HepG2 (cell line): Measurements from ENCODE around the gene DUT. TPM values are rescaled to one million over a fixed set of nuclear protein-coding genes. Genes with fewer than 3 reads are reported as not detected.

Experiments
- ATAC-seq: fragments of 200-7000 bp; cut with Tn5 transposase; 3 replicates; pipeline ENCODE4 v1.9.1; 2020; ENCODE audit warnings: mild to moderate bottlenecking, moderate library complexity
- BruUV-seq: library from RNA; stranded (reverse); fragments of 400-500 nt; replicated peaks from 2 replicates; lab custom pipeline; 2021; lab: Mats Ljungman, UMichigan
- CTCF ChIA-PET: fragments of 300-600 bp; formaldehyde crosslinking; extraction: SDS; loops from one replicate; lab custom pipeline; 2021; ENCODE audit warnings: low total read pairs, inconsistent platforms, low intra/inter-chr PET ratio; lab: Yijun Ruan, JAX
- POLR2A ChIA-PET: fragments of 350-600 bp; sonication (Branson Sonifier 250); formaldehyde crosslinking; loops from one replicate; lab custom pipeline; 2020; ENCODE audit warnings: antibody characterized with exemption, inconsistent platforms; lab: Yijun Ruan, JAX
- DNase-seq: peaks from one replicate; pipeline ENCODE4 v3.0.0-alpha.2; 2015; ENCODE audit warnings: low spot score
- FAIRE-seq: peaks from 3 replicates; lab custom pipeline; 2011; peaks lifted over from hg19 to GRCh38; lab: Jason Lieb, UNC
- H2AFZ ChIP-seq: one replicate; pipeline ENCODE4 v1.6.1; 2011; ENCODE audit warnings: low read length, inconsistent platforms
- H3K27ac ChIP-seq: fragments of 300-600 bp; 3 replicates; pipeline ENCODE4 v1.8.0; 2011; ENCODE audit warnings: mixed run types, mild to moderate bottlenecking, mixed read lengths, low read length, inconsistent platforms; ENCODE audit not compliant: insufficient read depth; ENCODE audit errors: extremely low read length
- H3K27me3 ChIP-seq, 2 experiments: fragments of 200-600 bp in 1 of 2; 2 replicates in 1 of 2; 3 replicates in 1 of 2; pipeline versions ENCODE4 v1.6.0 to v1.8.0; 2011; ENCODE audit warnings: low read length in 2 of 2, mild to moderate bottlenecking in 2 of 2, moderate library complexity in 2 of 2, inconsistent platforms in 1 of 2; ENCODE audit not compliant: insufficient read depth in 2 of 2, control insufficient read depth in 1 of 2
- H3K36me3 ChIP-seq, 2 experiments: fragments of 200-600 bp in 1 of 2; replicated peaks in 1 of 2; 2 replicates in 1 of 2; 3 replicates in 1 of 2; pipeline versions ENCODE4 v1.5.1 to v1.8.0; 2011; ENCODE audit warnings: low read length in 2 of 2, inconsistent platforms in 1 of 2; ENCODE audit not compliant: insufficient read depth in 2 of 2, control insufficient read depth in 1 of 2
- H3K4me1 ChIP-seq: 2 replicates; pipeline ENCODE4 v1.5.1; 2012; ENCODE audit warnings: low read length, inconsistent platforms; ENCODE audit not compliant: insufficient read depth
- H3K4me2 ChIP-seq: 2 replicates; pipeline ENCODE4 v1.6.0; 2011; ENCODE audit warnings: low read depth, low read length, inconsistent platforms
- H3K4me3 ChIP-seq, 3 experiments: fragments of 200-600 bp in 1 of 3; sonication (generic), shearing (Covaris generic) in 1 of 3; replicated peaks in 1 of 3; 2 replicates each; pipeline ENCODE4 v1.5.1; 2011 to 2016; ENCODE audit warnings: low read length in 3 of 3, inconsistent platforms in 2 of 3, low read depth in 2 of 3, mild to moderate bottlenecking in 2 of 3, control low read depth in 1 of 3, mixed read lengths in 1 of 3; ENCODE audit not compliant: insufficient read depth in 1 of 3
- H3K79me2 ChIP-seq: one replicate; pipeline ENCODE4 v1.6.1; 2011; ENCODE audit warnings: low read length, inconsistent platforms; ENCODE audit not compliant: insufficient read depth
- H3K9ac ChIP-seq: 2 replicates; pipeline ENCODE4 v1.6.0; 2011; ENCODE audit warnings: mild to moderate bottlenecking, low read depth, low read length, inconsistent platforms; ENCODE audit not compliant: insufficient read depth
- H3K9me3 ChIP-seq: 2 replicates; pipeline ENCODE4 v1.5.1; 2012; ENCODE audit warnings: mild to moderate bottlenecking, low read length
- H4K20me1 ChIP-seq: 2 replicates; pipeline ENCODE4 v1.6.0; 2011; ENCODE audit warnings: inconsistent platforms, mild to moderate bottlenecking, low read length, moderate library complexity; ENCODE audit not compliant: insufficient read depth
- EED ChIP-seq: sonication (generic); formaldehyde crosslinking; IDR thresholded peaks from 2 replicates; pipeline ENCODE4 v1.5.0; 2020; ENCODE audit warnings: mild to moderate bottlenecking, missing genetic modification reagents
- FOXA3 ChIP-seq: IDR thresholded peaks from 2 replicates; pipeline ENCODE4 v1.6.1; 2016; ENCODE audit warnings: missing genetic modification reagents, missing compliant biosample characterization
- HNRNPUL1 ChIP-seq: fragments of 200-400 bp; formaldehyde crosslinking; IDR thresholded peaks from 2 replicates; pipeline ENCODE4 v1.6.1; 2017; ENCODE audit warnings: low read depth, mild to moderate bottlenecking, low read length, moderate library complexity
- MEF2D ChIP-seq: sonication (generic); formaldehyde crosslinking; IDR thresholded peaks from 2 replicates; pipeline ENCODE4 v1.5.1; 2020; ENCODE audit warnings: mild to moderate bottlenecking, missing genetic modification reagents
- RXRB ChIP-seq: IDR thresholded peaks from 2 replicates; pipeline ENCODE4 v1.6.1; 2016; ENCODE audit warnings: borderline replicate concordance, missing genetic modification reagents, missing compliant biosample characterization
- YY1 ChIP-seq: IDR thresholded peaks from 2 replicates; pipeline ENCODE4 v1.6.1; 2011; ENCODE audit warnings: low read length, low read depth, moderate library complexity, mild to moderate bottlenecking; ENCODE audit not compliant: insufficient read depth, insufficient replicate concordance
- ZBTB1 ChIP-seq: sonication (generic); formaldehyde crosslinking; IDR thresholded peaks from 2 replicates; pipeline ENCODE4 v1.4.0; 2020; ENCODE audit warnings: missing genetic modification reagents, borderline replicate concordance
- ZNF224 ChIP-seq: sonication (generic); formaldehyde crosslinking; IDR thresholded peaks from 2 replicates; pipeline ENCODE4 v1.5.0; 2020; ENCODE audit warnings: mild to moderate bottlenecking, missing genetic modification reagents
- WGBS: methylation state at CpG from one replicate; pipeline ENCODE4 v1.1.6; 2017; ENCODE audit warnings: low lambda C conversion rate; 5-methylcytosine and 5-hydroxymethylcytosine counted together
- in situ Hi-C: cut with HindIII; loops from 2 replicates; pipeline ENCODE4 v1.10.0; 2017; ENCODE audit warnings: low pct_unique_long_range_greater_than_20kb; ENCODE audit not compliant: extremely low pct_ligation_motif_present
- intact Hi-C: fragments of 100-400 bp; cut with micrococcal nuclease; formaldehyde crosslinking; loops from one replicate; pipeline ENCODE4 v1.10.0; 2022; ENCODE audit not compliant: unreplicated experiment
- polyA plus RNA-seq, 8 experiments: library from polyadenylated mRNA; depleted of rRNA in 3 of 8; stranded (reverse) in 7 of 8; unstranded in 1 of 8; fragments of >200 nt; fragmentation: Illumina TruSeq in 4 of 8; extraction: Trizol in 4 of 8; gene quantifications; 2 replicates each; pipeline versions ENCODE4 v1.2.1 to v1.2.3, GENCODE V29; 2011 to 2016; ENCODE audit warnings: low read depth in 4 of 8, missing spikeins in 1 of 8, mixed read lengths in 1 of 8; ENCODE audit not compliant: insufficient read depth in 1 of 8
- total RNA-seq, 5 experiments: library from RNA; depleted of rRNA; stranded (reverse); fragments of >200 nt; fragmentation: Illumina TruSeq; extraction: Trizol; gene quantifications; 2 replicates each; pipeline ENCODE4 v1.2.3, GENCODE V29; 2016; ENCODE audit warnings: low read depth in 1 of 5
- TF ChIP-seq, protein P1 (sequence below): sonication (generic); IDR thresholded peaks from 2 replicates; pipeline ENCODE4 v1.6.1; 2016; ENCODE audit warnings: low read depth, borderline replicate concordance
- TF ChIP-seq, protein P2 (sequence below): sonication (generic); formaldehyde crosslinking; IDR thresholded peaks from 2 replicates; pipeline ENCODE4 v1.4.0; 2020; ENCODE audit warnings: mild to moderate bottlenecking, missing genetic modification reagents
- TF ChIP-seq, protein P3 (sequence below): sonication (generic); formaldehyde crosslinking; IDR thresholded peaks from 2 replicates; pipeline ENCODE4 v1.4.0; 2020; ENCODE audit warnings: missing genetic modification reagents, borderline replicate concordance
- TF ChIP-seq, protein P4 (sequence below): sonication (generic); formaldehyde crosslinking; IDR thresholded peaks from 2 replicates; pipeline ENCODE4 v1.4.0; 2020; ENCODE audit warnings: missing genetic modification reagents
- TF ChIP-seq, protein P5 (sequence below): sonication (generic); formaldehyde crosslinking; IDR thresholded peaks from 2 replicates; pipeline ENCODE4 v1.5.0; 2020; ENCODE audit warnings: mild to moderate bottlenecking, low read depth, missing genetic modification reagents, borderline replicate concordance

DUT gene
- total and polyA plus RNA-seq, 2 of the 13 experiments (the other 11 are each of a cell fraction or from before 2014, with no cell fraction given) = 36.7 to 131 TPM

DNA sequence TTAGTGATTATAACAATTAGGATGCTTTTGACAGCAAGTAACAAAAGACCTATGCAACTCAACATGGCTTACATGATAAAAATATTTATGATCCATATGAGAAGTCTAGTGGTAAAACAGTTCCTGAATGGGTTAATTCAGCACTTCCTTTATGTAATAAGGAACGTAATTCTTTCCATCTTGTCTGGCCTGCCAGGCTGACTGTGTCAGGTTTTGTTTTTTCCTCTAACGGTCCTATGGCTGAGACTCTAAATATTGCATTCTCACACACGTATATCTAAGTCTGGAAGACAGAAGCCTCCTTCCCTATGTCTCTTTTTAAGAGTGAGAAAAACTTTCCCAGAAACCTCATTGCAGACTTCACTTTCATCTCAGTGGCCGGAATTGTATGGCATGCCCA, 50.6 kb downstream of the DUT start:
- H3K27ac ChIP-seq = no peak overlapping the region
- FAIRE-seq = no peak
- no peak for ATAC-seq
- no peaks in the 10 kb centered on the region for H4K20me1 ChIP-seq
- no TSS peak for BruUV-seq
- CTCF ChIA-PET = no interaction called here
- in situ Hi-C loops (no loop called here), intact Hi-C loops (no loop called here)
- H3K79me2 ChIP-seq = no peaks in the 10 kb centered on the region
- no peak overlapping the region for H3K4me3 ChIP-seq
- H3K9me3 ChIP-seq = no peaks in the 10 kb centered on the region
- POLR2A ChIA-PET = no interaction called here
- H3K4me2 ChIP-seq = no peak overlapping the region
- WGBS = 1% methylated on average over 4 of the region's 4 CpGs
- no peak for DNase-seq
- H3K27me3 ChIP-seq = no peaks in the 10 kb centered on the region; a peak in 1 of 5 replicates
- H3K4me1 ChIP-seq = no peaks in the 10 kb centered on the region
- TF ChIP-seq MEF2D (CRISPR knock-in tag) = no peak
- TF ChIP-seq, protein P1, sequence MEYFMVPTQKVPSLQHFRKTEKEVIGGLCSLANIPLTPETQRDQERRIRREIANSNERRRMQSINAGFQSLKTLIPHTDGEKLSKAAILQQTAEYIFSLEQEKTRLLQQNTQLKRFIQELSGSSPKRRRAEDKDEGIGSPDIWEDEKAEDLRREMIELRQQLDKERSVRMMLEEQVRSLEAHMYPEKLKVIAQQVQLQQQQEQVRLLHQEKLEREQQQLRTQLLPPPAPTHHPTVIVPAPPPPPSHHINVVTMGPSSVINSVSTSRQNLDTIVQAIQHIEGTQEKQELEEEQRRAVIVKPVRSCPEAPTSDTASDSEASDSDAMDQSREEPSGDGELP = no peak
- no peak for TF ChIP-seq EED
- TF ChIP-seq, protein P2, sequence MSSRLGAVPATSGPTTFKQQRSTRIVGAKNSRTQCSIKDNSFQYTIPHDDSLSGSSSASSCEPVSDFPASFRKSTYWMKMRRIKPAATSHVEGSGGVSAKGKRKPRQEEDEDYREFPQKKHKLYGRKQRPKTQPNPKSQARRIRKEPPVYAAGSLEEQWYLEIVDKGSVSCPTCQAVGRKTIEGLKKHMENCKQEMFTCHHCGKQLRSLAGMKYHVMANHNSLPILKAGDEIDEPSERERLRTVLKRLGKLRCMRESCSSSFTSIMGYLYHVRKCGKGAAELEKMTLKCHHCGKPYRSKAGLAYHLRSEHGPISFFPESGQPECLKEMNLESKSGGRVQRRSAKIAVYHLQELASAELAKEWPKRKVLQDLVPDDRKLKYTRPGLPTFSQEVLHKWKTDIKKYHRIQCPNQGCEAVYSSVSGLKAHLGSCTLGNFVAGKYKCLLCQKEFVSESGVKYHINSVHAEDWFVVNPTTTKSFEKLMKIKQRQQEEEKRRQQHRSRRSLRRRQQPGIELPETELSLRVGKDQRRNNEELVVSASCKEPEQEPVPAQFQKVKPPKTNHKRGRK (CRISPR knock-in tag) = no peak
- TF ChIP-seq, protein P3, sequence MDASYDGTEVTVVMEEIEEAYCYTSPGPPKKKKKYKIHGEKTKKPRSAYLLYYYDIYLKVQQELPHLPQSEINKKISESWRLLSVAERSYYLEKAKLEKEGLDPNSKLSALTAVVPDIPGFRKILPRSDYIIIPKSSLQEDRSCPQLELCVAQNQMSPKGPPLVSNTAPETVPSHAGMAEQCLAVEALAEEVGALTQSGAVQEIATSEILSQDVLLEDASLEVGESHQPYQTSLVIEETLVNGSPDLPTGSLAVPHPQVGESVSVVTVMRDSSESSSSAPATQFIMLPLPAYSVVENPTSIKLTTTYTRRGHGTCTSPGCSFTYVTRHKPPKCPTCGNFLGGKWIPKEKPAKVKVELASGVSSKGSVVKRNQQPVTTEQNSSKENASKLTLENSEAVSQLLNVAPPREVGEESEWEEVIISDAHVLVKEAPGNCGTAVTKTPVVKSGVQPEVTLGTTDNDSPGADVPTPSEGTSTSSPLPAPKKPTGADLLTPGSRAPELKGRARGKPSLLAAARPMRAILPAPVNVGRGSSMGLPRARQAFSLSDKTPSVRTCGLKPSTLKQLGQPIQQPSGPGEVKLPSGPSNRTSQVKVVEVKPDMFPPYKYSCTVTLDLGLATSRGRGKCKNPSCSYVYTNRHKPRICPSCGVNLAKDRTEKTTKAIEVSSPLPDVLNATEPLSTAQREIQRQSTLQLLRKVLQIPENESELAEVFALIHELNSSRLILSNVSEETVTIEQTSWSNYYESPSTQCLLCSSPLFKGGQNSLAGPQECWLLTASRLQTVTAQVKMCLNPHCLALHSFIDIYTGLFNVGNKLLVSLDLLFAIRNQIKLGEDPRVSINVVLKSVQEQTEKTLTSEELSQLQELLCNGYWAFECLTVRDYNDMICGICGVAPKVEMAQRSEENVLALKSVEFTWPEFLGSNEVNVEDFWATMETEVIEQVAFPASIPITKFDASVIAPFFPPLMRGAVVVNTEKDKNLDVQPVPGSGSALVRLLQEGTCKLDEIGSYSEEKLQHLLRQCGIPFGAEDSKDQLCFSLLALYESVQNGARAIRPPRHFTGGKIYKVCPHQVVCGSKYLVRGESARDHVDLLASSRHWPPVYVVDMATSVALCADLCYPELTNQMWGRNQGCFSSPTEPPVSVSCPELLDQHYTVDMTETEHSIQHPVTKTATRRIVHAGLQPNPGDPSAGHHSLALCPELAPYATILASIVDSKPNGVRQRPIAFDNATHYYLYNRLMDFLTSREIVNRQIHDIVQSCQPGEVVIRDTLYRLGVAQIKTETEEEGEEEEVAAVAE (CRISPR knock-in tag) = no peak
- no peak for TF ChIP-seq RXRB (CRISPR knock-in tag)
- TF ChIP-seq ZNF224 (CRISPR knock-in tag) = no peak
- no peak for TF ChIP-seq YY1
- TF ChIP-seq, protein P4, sequence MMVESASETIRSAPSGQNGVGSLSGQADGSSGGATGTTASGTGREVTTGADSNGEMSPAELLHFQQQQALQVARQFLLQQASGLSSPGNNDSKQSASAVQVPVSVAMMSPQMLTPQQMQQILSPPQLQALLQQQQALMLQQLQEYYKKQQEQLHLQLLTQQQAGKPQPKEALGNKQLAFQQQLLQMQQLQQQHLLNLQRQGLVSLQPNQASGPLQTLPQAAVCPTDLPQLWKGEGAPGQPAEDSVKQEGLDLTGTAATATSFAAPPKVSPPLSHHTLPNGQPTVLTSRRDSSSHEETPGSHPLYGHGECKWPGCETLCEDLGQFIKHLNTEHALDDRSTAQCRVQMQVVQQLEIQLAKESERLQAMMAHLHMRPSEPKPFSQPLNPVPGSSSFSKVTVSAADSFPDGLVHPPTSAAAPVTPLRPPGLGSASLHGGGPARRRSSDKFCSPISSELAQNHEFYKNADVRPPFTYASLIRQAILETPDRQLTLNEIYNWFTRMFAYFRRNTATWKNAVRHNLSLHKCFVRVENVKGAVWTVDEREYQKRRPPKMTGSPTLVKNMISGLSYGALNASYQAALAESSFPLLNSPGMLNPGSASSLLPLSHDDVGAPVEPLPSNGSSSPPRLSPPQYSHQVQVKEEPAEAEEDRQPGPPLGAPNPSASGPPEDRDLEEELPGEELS = no peak
- TF ChIP-seq ZBTB1 = no peak
- no peak for TF ChIP-seq HNRNPUL1
- TF ChIP-seq, protein P5, sequence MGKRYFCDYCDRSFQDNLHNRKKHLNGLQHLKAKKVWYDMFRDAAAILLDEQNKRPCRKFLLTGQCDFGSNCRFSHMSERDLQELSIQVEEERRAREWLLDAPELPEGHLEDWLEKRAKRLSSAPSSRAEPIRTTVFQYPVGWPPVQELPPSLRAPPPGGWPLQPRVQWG (CRISPR knock-in tag) = no peak
- no peak for TF ChIP-seq FOXA3 (CRISPR knock-in tag)
- no peak overlapping the region for H3K9ac ChIP-seq
- no peak overlapping the region for H2AFZ ChIP-seq
- H3K36me3 ChIP-seq = no peaks in the 10 kb centered on the region
